Dedifferentiated amniotic fluid mesenchymal stem cell (primary cell): ENCODE data around the gene ITGA7.
A peak's percentile ranks its signal among the peaks of the same experiment; 100 is the strongest.

ENCODE experiments used
- DNase-seq: peaks from one replicate; pipeline ENCODE4 v3.0.0-alpha.2; 2016; ENCODE audit errors: extremely low spot score

The ITGA7 gene

GRCh38 chr12:55707841-55708694 is at the start of gene ITGA7:
ITGA7 (minus strand) TSS chr12:55707904; CDS start chr12:55707682, 222 bp downstream.
- no peak for DNase-seq

GRCh38 chr12:55755246-55755645 is 47.5 kb upstream of the ITGA7 start:
- DNase-seq = no peak

GRCh38 chr12:55748230-55748993 is 40.7 kb upstream of the ITGA7 start:
- no peak for DNase-seq

GRCh38 chr12:55746913-55747231 is 39.2 kb upstream of the ITGA7 start:
- DNase-seq = no peak

GRCh38 chr12:55746174-55746912 is 38.6 kb upstream of the ITGA7 start:
- no peak for DNase-seq

- DNase-seq = no peak
Observed at GRCh38 chr12:55745361-55746173, 37.9 kb upstream of the ITGA7 start.

- no peak for DNase-seq
Observed at GRCh38 chr12:55744340-55745030, 36.8 kb upstream of the ITGA7 start.

GRCh38 chr12:55743406-55744339 is 36.0 kb upstream of the ITGA7 start:
- DNase-seq = peak; percentile 51

GRCh38 chr12:55742719-55743405 is 35.2 kb upstream of the ITGA7 start, which contains the start of gene GDF11:
GDF11 (plus strand) TSS chr12:55743122; CDS start chr12:55743317, 195 bp downstream.
- peak; percentile 75 for DNase-seq

GRCh38 chr12:55741931-55742680 is 34.4 kb upstream of the ITGA7 start:
- DNase-seq = no peak

- DNase-seq = no peak
Observed at GRCh38 chr12:55739025-55739378, 31.3 kb upstream of the ITGA7 start.

GRCh38 chr12:55738123-55739024 is 30.7 kb upstream of the ITGA7 start:
- DNase-seq = peak; percentile 91

- DNase-seq = no peak
Observed at GRCh38 chr12:55737581-55738122, 29.9 kb upstream of the ITGA7 start.

GRCh38 chr12:55736780-55737580 is 29.3 kb upstream of the ITGA7 start:
- no peak for DNase-seq

GRCh38 chr12:55736076-55736475 is 28.4 kb upstream of the ITGA7 start:
- no peak for DNase-seq

GRCh38 chr12:55734595-55734994 is 26.9 kb upstream of the ITGA7 start:
- DNase-seq = no peak
